ENCODE results near the gene PRPSAP2. TPM values are rescaled to one million over a fixed set of nuclear protein-coding genes. Genes with fewer than 3 reads are reported as not detected.

Gene PRPSAP2
- total and polyA plus RNA-seq, 3 donors from 2014 or later = 42.8 to 56.1 (median 55.4) TPM

DNA sequence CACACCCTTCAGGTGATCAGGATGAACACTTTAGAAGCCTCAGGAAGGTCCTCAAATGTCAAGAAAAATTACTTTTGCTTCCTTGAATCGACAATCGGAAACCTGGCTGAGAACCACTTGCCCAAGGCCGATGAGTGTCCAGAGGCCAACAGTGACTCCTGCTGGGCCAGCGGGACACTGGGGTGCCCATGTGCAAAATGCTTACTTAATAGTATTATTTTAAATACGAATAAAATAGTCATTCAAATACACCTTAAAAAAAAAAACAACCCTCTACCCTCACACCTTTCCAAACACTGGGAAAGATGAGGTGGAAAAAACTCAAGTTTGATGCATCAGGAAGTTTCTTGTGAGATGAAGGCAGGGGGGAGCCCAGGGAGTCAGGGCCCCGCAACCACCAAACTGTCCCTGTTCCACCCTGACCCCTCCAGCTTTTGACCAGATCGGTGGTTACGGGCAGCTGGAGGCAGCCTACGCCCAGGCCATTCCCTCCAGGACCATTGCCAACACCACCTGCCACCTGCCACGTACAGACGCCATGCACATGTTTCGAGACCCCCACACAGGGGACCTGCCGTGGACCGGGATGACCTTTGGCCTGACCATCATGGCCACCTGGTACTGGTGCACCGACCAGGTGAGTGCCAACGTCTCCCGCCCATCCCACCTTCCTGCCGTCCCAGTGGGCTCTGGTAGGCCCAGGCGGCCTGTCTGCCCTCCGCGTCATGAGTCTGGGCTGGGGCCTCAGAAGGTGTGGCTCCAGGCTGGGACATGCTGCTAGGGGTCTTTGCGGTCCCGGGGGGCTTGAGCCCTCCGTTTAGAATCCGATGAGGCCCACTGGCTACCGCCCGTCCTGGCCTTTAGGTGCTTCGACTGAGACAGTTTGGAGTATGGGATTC is 112.9 kb downstream of the PRPSAP2 start:
- H3K27me3 ChIP-seq = no peaks in the 10 kb centered on the region
- intact Hi-C loops (cut with DNase I; ENCODE audit: low total_unique reads) = no loop called here
- 92 to 94% methylated on average over 10 to 25 of the region's 28 CpGs for WGBS, 2 donors

DNA sequence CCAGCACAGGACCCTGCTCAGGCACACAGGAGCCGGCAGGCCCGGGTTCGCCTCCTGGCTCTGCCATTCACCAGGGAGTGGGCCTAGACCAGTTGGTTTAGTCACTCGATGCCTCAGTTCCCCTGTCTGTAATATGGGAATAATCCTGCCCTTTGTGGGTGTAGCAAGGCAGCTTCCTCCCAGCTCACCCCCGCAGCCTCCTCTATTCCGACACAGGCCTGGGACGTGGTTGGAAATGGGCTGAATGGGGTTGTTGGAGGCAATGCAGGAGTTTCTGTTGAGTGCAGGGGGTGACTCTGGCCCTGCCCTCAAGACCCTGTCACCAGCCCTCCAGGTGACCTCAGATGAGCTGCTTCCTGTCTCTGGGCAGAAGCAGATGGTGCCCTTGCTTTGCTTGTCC is 113.9 kb downstream of the PRPSAP2 start:
- no peak for TF ChIP-seq POLR2A (IDR thresholded peaks at IDR 0.05)
- TF ChIP-seq, protein P1, sequence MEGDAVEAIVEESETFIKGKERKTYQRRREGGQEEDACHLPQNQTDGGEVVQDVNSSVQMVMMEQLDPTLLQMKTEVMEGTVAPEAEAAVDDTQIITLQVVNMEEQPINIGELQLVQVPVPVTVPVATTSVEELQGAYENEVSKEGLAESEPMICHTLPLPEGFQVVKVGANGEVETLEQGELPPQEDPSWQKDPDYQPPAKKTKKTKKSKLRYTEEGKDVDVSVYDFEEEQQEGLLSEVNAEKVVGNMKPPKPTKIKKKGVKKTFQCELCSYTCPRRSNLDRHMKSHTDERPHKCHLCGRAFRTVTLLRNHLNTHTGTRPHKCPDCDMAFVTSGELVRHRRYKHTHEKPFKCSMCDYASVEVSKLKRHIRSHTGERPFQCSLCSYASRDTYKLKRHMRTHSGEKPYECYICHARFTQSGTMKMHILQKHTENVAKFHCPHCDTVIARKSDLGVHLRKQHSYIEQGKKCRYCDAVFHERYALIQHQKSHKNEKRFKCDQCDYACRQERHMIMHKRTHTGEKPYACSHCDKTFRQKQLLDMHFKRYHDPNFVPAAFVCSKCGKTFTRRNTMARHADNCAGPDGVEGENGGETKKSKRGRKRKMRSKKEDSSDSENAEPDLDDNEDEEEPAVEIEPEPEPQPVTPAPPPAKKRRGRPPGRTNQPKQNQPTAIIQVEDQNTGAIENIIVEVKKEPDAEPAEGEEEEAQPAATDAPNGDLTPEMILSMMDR (IDR thresholded peaks at IDR 0.05) = no peak
- intact Hi-C loops (cut with DNase I; ENCODE audit: low total_unique reads) = no loop called here

More for the DNA sequence above, 112.9 kb downstream of the PRPSAP2 start:
- no peak overlapping the region for H3K27ac ChIP-seq
- peaks cover 5% of the 10 kb centered on the region for H3K4me1 ChIP-seq
- TF ChIP-seq, protein P1 (IDR thresholded peaks at IDR 0.05) = no peak
- TF ChIP-seq POLR2A (IDR thresholded peaks at IDR 0.05) = no peak
- no peak for DNase-seq
- no peak overlapping the region for H3K4me3 ChIP-seq
- no peaks in the 10 kb centered on the region for H3K9me3 ChIP-seq
- no peaks in the 10 kb centered on the region for H3K36me3 ChIP-seq (ENCODE audit: low read depth, missing control alignments)

GRCh38 chr17:18974407-18975149 is 116.6 kb downstream of the PRPSAP2 start:
- Histone ChIP-seq H3K9me3 (no peaks in the 10 kb centered on the region), H3K27me3 (no peaks in the 10 kb centered on the region), H3K4me1 (peaks cover 5% of the 10 kb centered on the region), H3K27ac (no peak overlapping the region), H3K36me3 (ENCODE audit: low read depth, missing control alignments) (no peaks in the 10 kb centered on the region), H3K4me3 (no peak overlapping the region)
- WGBS, 2 donors = 92 to 100% methylated on average over 1 to 10 of the region's 10 CpGs
- intact Hi-C loops (cut with DNase I; ENCODE audit: low total_unique reads) = no loop called here
- TF ChIP-seq POLR2A (IDR thresholded peaks at IDR 0.05) = no peak
- TF ChIP-seq, protein P1 (IDR thresholded peaks at IDR 0.05) = no peak
- DNase-seq = no peak

More for the DNA sequence above, 113.9 kb downstream of the PRPSAP2 start:
- H3K36me3 ChIP-seq (ENCODE audit: low read depth, missing control alignments) = no peaks in the 10 kb centered on the region
- no peaks in the 10 kb centered on the region for H3K27me3 ChIP-seq
- no peak overlapping the region for H3K27ac ChIP-seq
- peaks cover 5% of the 10 kb centered on the region for H3K4me1 ChIP-seq
- H3K4me3 ChIP-seq = no peak overlapping the region
- DNase-seq = no peak
- WGBS, 2 donors = 96 to 98% methylated on average over 7 of the region's 7 CpGs
- no peaks in the 10 kb centered on the region for H3K9me3 ChIP-seq

DNA sequence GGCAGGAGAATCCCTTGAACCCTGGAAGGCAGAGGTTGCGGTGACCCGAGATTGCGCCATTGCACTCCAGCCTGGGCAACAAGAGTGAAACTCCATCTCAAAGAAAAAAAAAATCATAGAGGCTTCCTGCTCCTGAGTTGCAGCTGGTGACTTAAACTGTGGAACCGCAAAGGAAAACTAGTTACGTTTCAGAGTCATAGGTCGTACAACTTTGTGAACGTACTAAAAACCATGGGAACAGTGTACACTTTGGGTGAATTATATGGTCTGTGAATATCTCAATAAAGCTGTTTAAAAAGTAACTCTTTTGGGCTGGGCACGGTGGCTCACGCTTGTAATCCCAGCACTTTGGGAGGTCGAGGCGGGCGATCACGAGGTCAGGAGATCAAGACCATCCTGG is 117.7 kb downstream of the PRPSAP2 start:
- 92% methylated on average over 13 of the region's 13 CpGs for WGBS, 2 donors
- Histone ChIP-seq H3K27ac (no peak overlapping the region), H3K36me3 (ENCODE audit: low read depth, missing control alignments) (no peaks in the 10 kb centered on the region), H3K27me3 (no peaks in the 10 kb centered on the region), H3K4me3 (no peak overlapping the region), H3K4me1 (peaks cover 5% of the 10 kb centered on the region), H3K9me3 (no peaks in the 10 kb centered on the region)
- no peak for TF ChIP-seq POLR2A (IDR thresholded peaks at IDR 0.05)
- TF ChIP-seq, protein P1 (IDR thresholded peaks at IDR 0.05) = no peak
- intact Hi-C loops (cut with DNase I; ENCODE audit: low total_unique reads) = no loop called here
- no peak for DNase-seq

All from testis (tissue), 3 donors.